Stimulated activated CD8-positive, alpha-beta memory T cell treated with anti-CD3 and anti-CD28 coated beads, Interleukin-15, amount 100 ng/mL, for 1 hour (primary cell): ENCODE measurements around the gene RAB31.
"Not testable (repeated sequence)": the region's sequence is repeated elsewhere in the genome, so short reads cannot be mapped to it uniquely, and the experiment has no call there.

ENCODE experiments used
- DNase-seq: peaks from one replicate; pipeline ENCODE4 v3.0.0-alpha.2; 2020; ENCODE audit warnings: low read depth

Gene RAB31

GRCh38 chr18:9842448-9842847, 134.3 kb downstream of the RAB31 start:
- DNase-seq, result no peak

- DNase-seq, result no peak
These were observed 137.2 kb downstream of the RAB31 start for GRCh38 chr18:9845256-9845655.

GRCh38 chr18:9846162-9846925, 138.2 kb downstream of the RAB31 start:
- DNase-seq, result no peak

DNA sequence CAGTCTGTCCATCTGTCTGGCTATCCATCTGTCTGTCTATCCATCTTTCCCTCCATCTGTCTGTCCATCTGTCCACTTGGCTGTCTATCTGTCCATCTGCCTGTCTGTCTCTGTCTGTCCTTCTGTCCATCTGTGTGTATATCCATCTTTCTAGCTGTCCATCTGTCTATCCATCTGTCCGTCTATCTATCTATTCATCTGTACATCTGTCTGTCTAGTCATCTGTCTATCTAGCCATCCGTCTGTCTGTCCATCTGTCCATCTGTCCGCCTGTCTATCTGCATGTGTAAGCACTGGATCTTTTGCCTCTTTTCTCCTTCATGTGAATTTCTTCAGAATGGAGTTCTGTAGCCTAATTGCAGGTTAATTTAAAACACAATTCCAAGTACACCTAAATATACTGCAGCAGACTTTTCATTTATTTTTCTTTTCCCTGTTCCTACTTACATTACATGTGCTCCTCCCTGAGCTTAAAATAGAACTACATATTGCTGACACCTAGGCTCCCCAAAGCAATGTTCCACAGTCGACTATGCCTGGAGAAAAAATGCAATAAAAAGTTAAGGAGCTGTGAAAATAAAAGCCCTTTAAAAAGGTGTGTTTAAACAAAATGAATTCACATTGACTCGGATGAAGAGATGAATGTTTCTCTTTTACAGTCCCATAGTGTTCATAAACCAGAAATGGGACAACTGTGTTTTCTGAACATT, 140.2 kb downstream of the RAB31 start:
- DNase-seq, result no peak

DNA sequence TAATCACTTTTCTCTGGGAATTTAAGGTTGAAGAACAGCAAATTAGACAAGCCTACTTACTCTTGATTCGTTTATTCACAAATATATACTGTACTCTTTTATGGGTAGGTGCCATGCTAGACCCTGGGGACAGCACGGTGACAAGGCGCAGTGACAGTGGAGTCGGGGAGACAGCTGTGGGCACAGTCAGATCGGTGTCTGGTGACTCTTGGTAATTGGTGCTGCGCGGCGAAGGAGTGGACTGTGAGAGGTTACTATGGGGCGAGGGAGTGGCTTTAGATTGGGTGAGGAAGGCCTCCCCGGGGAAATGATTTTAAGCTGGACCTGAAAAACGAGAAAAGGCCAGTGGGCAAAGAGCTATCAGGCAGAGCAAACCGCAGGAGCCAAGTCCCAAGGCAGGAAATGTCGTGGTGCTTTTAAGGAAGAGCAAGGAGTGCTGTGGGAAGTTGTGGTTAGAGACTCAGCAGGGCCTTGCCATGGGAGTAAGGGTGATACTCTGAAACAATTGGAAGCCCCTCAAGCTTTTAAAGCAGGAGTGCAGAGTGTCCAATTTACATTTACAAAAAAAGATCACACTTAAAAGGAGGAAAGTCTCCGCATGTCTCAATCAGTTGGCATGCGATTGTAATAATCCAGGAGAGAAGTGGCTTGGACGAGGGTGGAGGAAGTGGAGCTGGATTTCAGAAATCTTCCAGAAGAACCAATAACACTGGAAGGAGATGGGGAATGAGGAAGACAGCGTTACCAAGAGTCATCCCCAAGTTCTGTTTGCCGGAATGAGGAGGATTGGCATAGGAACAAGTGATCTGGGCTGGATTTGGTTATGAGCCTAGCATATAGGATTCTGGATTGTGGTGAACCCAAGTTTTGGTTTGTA, 141.5 kb downstream of the RAB31 start:
- DNase-seq, result no peak

- no peak for DNase-seq
These were observed 142.2 kb downstream of the RAB31 start for GRCh38 chr18:9850309-9850708.

- no peak for DNase-seq
These were observed 143.4 kb downstream of the RAB31 start for GRCh38 chr18:9851511-9851910.

DNA sequence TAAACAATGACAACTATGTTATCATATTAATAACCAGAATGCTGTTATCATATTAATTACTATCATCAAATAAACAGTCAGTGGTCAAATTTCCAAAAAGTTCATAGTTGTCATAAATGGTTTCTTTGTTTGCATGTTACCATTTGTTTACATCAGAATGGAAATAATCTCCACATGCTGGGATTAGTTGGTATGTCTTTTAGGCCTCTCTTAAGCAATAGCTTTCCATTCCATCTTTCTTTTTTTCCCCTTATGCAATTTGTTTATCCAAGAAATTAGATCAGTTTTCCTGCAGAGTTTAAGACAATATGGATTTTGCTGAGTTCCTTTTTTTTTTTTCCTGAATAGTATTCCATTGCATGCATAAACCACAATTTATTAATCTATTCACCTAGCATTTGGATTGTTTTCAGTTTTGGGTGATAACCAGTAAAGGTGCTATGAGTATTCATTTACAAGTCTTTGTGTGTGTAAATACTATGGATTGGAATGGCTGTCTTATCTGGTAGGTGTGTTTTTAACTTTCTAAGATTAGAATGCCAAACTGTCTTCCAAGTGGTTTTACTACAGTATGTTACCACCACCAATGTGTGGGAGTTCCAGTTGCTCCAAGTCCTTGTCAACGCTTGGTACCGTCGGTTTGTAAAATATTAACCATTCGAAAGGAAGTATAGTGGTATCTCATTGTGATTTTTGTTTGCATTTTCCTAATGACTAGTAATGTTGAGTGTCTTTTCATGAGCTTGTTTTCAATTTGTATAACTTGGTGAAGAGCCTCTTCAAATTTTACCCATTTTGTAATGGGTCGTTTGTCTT, 144.4 kb downstream of the RAB31 start:
- no peak for DNase-seq

DNA sequence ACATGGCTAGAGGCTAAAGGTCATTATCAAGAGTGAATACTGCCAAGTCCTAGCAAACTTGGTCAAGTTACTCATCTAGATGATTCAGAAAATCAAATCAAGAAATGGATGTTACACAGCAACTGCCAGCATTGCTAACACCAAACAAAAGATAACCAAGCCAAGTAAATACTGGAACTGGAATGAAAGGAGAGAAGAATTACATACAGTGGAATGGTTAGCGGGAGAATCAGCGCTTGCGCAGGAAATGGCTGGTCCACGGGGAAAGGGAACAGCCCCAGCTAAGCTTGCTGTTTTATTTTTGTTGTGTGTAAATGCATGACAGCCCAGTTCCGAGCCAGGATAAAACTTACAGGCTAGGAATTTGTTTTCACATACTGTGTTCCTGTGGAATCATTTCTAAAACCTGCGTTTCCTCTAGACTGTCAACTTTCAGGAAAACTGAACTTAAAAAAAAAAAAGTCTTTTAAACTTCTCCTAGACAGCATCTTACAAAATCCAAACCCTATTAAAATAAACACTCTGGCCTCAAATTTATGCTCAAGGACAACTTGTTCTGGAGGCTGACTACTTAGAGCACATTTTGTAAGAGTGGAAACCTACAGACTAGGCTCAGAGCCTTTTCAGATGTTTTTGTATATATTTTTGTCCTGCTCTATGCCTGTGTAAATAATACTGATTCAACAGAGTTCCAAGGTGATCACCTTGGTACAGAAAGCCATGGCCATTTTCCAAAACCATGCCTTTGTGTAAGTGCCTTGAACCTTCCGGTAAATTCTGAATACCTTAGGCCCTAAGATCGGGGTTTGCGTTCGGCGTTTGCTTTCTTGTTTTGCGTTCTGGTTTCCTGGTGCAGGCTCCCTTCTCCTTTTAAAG, 146.9 kb downstream of the RAB31 start:
- no peak for DNase-seq

DNA sequence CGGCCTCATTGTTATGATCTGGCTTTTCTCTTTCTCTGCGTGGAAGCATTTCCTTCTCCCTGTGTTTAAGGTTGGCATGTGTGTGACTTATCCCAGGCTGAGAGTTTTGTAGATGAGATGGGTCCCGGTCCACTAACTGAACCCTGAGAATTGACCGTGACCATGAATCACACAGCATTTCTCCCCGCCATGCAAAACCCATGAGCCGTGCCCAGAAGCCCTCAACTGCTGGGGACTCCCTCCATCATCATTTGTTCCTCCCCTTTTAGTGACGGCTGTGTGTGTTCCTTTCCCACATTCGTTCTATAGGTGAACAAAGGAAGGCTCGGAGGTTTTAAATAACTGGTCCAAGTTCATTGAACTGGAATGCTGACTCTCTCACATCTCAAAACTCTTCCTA, 147.6 kb downstream of the RAB31 start:
- no peak for DNase-seq

- no peak for DNase-seq
These were observed 148.0 kb downstream of the RAB31 start for GRCh38 chr18:9856092-9856491.

DNA sequence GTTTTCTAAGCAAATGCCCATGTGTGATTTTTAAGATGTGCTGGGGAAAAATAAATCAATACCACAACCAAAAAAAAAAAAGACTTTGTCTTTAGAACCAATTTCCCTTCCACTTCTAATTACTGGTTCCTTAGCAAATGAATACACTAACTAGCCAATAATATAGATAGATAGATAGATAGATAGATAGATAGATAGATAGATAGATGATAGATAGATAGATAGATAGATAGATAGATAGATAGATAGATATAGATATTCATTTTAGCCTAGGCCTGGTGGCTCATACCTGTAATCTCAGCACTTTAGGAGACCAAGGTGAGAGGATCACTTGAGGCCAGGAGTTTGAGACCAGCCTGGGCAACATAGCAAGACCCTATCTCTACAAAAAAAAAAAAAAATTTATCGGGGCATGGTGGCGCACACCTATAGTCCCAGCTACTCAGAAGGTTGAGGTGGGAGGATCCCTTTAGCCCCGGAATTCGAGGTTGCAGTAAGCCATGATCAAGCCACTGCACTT, 149.4 kb downstream of the RAB31 start:
- DNase-seq, result not testable (repeated sequence)

DNA sequence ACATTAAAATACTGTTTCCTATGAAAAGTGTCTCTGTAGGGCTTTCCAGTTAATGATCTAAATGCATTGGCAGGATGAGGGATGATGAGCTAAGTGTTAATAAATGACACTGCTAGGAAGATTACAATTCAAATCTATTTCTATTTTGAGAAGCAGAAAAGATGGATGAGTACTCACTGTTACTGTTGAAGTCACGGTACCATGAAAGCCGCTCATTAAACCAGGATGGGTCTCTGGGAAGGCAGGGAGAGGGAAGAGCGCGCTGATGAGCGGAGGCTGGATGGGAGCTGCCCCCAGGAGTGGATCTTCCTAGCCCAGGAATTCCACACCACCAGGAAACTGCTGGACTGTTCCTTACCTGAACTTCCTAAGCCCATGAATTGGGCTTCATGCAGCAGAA, 150.5 kb downstream of the RAB31 start:
- no peak for DNase-seq

GRCh38 chr18:9859232-9859631, 151.1 kb downstream of the RAB31 start:
- no peak for DNase-seq

GRCh38 chr18:9860682-9861081, 152.6 kb downstream of the RAB31 start:
- DNase-seq, result no peak

GRCh38 chr18:9861157-9861556, 153.1 kb downstream of the RAB31 start:
- no peak for DNase-seq

GRCh38 chr18:9861933-9862332, 153.8 kb downstream of the RAB31 start:
- no peak for DNase-seq

GRCh38 chr18:9862686-9863085, 154.6 kb downstream of the RAB31 start:
- DNase-seq, result no peak

- DNase-seq, result no peak
These were observed 155.2 kb downstream of the RAB31 start for GRCh38 chr18:9863282-9863681.

DNA sequence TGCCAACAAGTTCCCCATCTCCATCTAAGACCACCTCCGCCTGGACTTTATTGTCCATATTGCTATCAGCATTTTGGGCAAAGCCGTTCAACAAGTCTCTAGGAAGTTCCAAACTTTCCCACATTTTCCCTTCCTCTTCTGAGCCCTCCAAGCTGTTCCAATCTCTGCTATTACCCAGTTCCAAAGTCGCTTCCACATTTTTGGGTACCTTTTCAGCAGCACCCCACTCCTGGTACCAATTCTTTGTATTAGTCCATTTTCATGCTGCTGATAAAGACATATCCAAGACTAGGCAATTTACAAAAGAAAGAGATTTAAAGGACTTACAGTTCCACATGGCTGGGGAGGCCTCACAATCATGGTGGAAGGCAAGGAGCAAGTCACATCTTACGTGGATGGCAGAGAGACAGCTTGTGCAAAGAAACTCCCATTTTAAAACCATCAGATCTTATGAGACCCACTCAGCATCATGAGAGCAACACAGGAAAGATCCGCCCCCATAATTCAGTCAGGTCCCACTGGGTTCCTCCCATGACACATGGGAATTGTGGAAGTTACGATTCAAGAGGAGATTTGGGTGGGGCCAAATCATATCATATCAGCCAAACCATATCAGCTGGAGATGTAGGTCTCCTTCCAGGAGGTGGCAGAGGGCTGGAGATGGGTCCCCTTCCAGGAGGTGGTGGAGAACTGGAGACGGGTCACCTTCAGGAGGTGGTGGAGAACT, 157.8 kb downstream of the RAB31 start:
- no peak for DNase-seq
